ENCODE measurements around the gene STIMATE. TPM values are rescaled to one million over a fixed set of nuclear protein-coding genes. Genes with fewer than 3 reads are reported as not detected.
A peak's percentile ranks its signal among the peaks of the same experiment; 100 is the strongest.

The STIMATE gene
- polyA plus RNA-seq, 3 donors, result 8.9 to 49.9 (median 11.7) TPM

DNA sequence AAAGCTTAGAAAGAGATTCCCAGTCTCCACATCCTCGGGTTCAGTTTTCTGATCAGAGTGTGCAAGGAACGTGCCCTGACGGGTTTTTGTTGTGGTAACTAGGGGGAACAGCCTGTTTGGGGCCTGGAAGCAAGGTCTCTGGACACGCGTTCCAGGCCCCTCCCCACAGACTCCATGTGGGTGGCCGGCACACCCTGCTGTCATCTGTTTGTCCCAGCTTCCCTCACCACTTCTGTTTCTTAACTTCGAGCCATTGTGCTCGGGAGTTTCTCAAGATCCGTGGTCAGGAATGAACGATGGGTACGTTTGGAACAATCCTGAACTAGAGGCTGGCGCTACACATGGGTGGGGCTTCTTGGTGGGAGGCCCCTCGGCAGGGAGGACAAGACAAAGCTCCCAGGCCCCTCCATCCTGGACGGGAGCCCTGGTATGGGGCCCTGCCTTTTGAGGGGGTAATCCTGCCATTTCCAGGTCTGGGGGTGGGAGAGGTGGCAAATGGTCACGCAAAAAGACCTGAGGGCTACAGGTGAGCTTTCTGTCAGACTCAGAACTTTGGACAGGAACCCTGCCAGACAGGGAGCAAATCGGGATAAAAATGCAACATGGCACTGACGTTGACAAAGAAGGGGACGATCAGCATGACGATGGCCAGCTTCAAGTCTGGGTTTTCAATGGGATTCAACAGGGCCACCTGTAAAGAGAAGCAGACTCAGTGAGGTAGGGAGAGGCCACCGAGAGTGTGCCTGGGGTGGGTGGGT, 54.1 kb downstream of the STIMATE start:
- peaks cover 54 to 81% of the 10 kb centered on the region in 2 donors for H3K36me3 ChIP-seq (replicated peaks in 1 of 2; ENCODE audit: control insufficient read depth in 1 of 2, insufficient read depth in 2 of 2, low read length in 2 of 2)
- H3K9ac ChIP-seq (ENCODE audit: insufficient read depth, low read length, poor library complexity, severe bottlenecking), result no peak overlapping the region
- Mint-ChIP-seq H3K36me3 (peaks cover 68 to 87% of the 10 kb centered on the region in 2 donors), H3K4me1 (peaks cover 39% of the 10 kb centered on the region), H3K27me3 (ENCODE audit: low read depth in 3 of 3) (peaks cover 0 to 2% (median 0%) of the 10 kb centered on the region in 3 donors), H3K27ac (peak overlapping the region; percentile 50 to 85 (median 69)), H3K4me3 (no peak overlapping the region), H3K9me3 (peaks cover 0 to 2% (median 0%) of the 10 kb centered on the region in 7 donors)
- TF ChIP-seq CTCF (IDR thresholded peaks at IDR 0.05), result no peak
- no peak overlapping the region for H3K4me3 ChIP-seq (replicated peaks in 1 of 3; ENCODE audit: low read depth in 2 of 3, low read length in 3 of 3)
- DNase-seq, result no peak
- intact Hi-C loops (cut with micrococcal nuclease), result loop anchor here in 1 of 2 donors (10.0 kb wide), 1 partner anchor 232 kb away; no protein-coding TSS in a partner anchor
- H3K79me2 ChIP-seq (ENCODE audit: insufficient read depth, low read length), result no peaks in the 10 kb centered on the region
- H3K4me2 ChIP-seq (replicated peaks; ENCODE audit: extremely low read depth, low read length, poor library complexity, severe bottlenecking), result no peak overlapping the region
- H2AFZ ChIP-seq (ENCODE audit: insufficient read depth, low read depth, low read length, poor library complexity, severe bottlenecking), result no peak overlapping the region
- WGBS (ENCODE audit: insufficient coverage), result 50% methylated on average over 15 of the region's 20 CpGs
- peaks cover 33 to 36% of the 10 kb centered on the region in 2 donors for H3K4me1 ChIP-seq (ENCODE audit: control insufficient read depth in 1 of 2, insufficient read depth in 2 of 2, low read length in 2 of 2)
- no peaks in the 10 kb centered on the region for H4K20me1 ChIP-seq (ENCODE audit: insufficient read depth, low read length)
- no peaks in the 10 kb centered on the region for H3K27me3 ChIP-seq (ENCODE audit: control insufficient read depth in 2 of 2, insufficient read depth in 2 of 2, low read length in 2 of 2)
- H3K27ac ChIP-seq (ENCODE audit: low read depth in 1 of 2, low read length in 2 of 2), result peak overlapping the region in 1 of 2 donors; percentile 18
- H3K9me3 ChIP-seq (replicated peaks in 1 of 2; ENCODE audit: control insufficient read depth in 1 of 2, insufficient read depth in 1 of 2, low read length in 2 of 2), result no peaks in the 10 kb centered on the region

- Mint-ChIP-seq H3K36me3 (peaks cover 63 to 86% of the 10 kb centered on the region in 2 donors), H3K9me3 (peaks cover 0 to 2% (median 0%) of the 10 kb centered on the region in 7 donors), H3K4me1 (peaks cover 39% of the 10 kb centered on the region), H3K27me3 (ENCODE audit: low read depth in 3 of 3) (peaks cover 0 to 2% (median 0%) of the 10 kb centered on the region in 3 donors), H3K27ac (peak overlapping the region; percentile 31 to 85 (median 49)), H3K4me3 (no peak overlapping the region)
- peaks cover 53 to 81% of the 10 kb centered on the region in 2 donors for H3K36me3 ChIP-seq (replicated peaks in 1 of 2; ENCODE audit: control insufficient read depth in 1 of 2, insufficient read depth in 2 of 2, low read length in 2 of 2)
- peak overlapping the region in 1 of 2 donors; percentile 18 for H3K27ac ChIP-seq (ENCODE audit: low read depth in 1 of 2, low read length in 2 of 2)
- H3K9ac ChIP-seq (ENCODE audit: insufficient read depth, low read length, poor library complexity, severe bottlenecking), result no peak overlapping the region
- no peaks in the 10 kb centered on the region for H3K27me3 ChIP-seq (ENCODE audit: control insufficient read depth in 2 of 2, insufficient read depth in 2 of 2, low read length in 2 of 2)
- no peaks in the 10 kb centered on the region for H3K79me2 ChIP-seq (ENCODE audit: insufficient read depth, low read length)
- no peak overlapping the region for H2AFZ ChIP-seq (ENCODE audit: insufficient read depth, low read depth, low read length, poor library complexity, severe bottlenecking)
- H3K4me3 ChIP-seq (replicated peaks in 1 of 3; ENCODE audit: low read depth in 2 of 3, low read length in 3 of 3), result no peak overlapping the region
- DNase-seq, result no peak
- no peaks in the 10 kb centered on the region for H4K20me1 ChIP-seq (ENCODE audit: insufficient read depth, low read length)
- intact Hi-C loops (cut with micrococcal nuclease), result loop anchor here in 1 of 2 donors (10.0 kb wide), 1 partner anchor 232 kb away; no protein-coding TSS in a partner anchor
- no peak for TF ChIP-seq CTCF (IDR thresholded peaks at IDR 0.05)
- WGBS (ENCODE audit: insufficient coverage), result 54% methylated on average over 7 of the region's 7 CpGs
- no peaks in the 10 kb centered on the region for H3K9me3 ChIP-seq (replicated peaks in 1 of 2; ENCODE audit: control insufficient read depth in 1 of 2, insufficient read depth in 1 of 2, low read length in 2 of 2)
- H3K4me2 ChIP-seq (replicated peaks; ENCODE audit: extremely low read depth, low read length, poor library complexity, severe bottlenecking), result no peak overlapping the region
- peaks cover 33 to 36% of the 10 kb centered on the region in 2 donors for H3K4me1 ChIP-seq (ENCODE audit: control insufficient read depth in 1 of 2, insufficient read depth in 2 of 2, low read length in 2 of 2)
These were observed 54.9 kb downstream of the STIMATE start for GRCh38 chr3:52842424-52842823.
